ENCODE measurements around the gene IFI30. TPM values are rescaled to one million over a fixed set of nuclear protein-coding genes. Genes with fewer than 3 reads are reported as not detected.

IFI30 gene
- total and polyA plus RNA-seq, 7 donors = 9.1 to 412 (median 45.7) TPM

GRCh38 chr19:18170714-18171255 is 2.8 kb upstream of the IFI30 start:
- H3K4me1 ChIP-seq = peaks cover 0 to 20% (median 13%) of the 10 kb centered on the region in 4 donors
- intact Hi-C loops (cut with DNase I) = no loop called here
- TF ChIP-seq POLR2AphosphoS5 (IDR thresholded peaks at IDR 0.05) (peak in 3 of 4 donors; percentile 41 to 53 (median 51)), EP300 (IDR thresholded peaks at IDR 0.05) (no peak)

GRCh38 chr19:18171605-18172327 is 1.8 kb upstream of the IFI30 start:
- WGBS, 2 donors = 77 to 86% methylated on average over 8 of the region's 8 CpGs

More at GRCh38 chr19:18170714-18171255, 2.8 kb upstream of the IFI30 start:
- no peak overlapping the region for H3K4me3 ChIP-seq
- no peaks in the 10 kb centered on the region for H3K9me3 ChIP-seq
- H3K27ac ChIP-seq = peak overlapping the region; percentile 42 to 57 (median 54)
- 26 to 52% methylated on average over 16 of the region's 16 CpGs for WGBS, 2 donors
- peaks cover 15 to 41% (median 24%) of the 10 kb centered on the region in 4 donors for H3K36me3 ChIP-seq
- no peak for DNase-seq
- no peaks in the 10 kb centered on the region for H3K27me3 ChIP-seq

GRCh38 chr19:18172331-18173053 is 1.1 kb upstream of the IFI30 start:
- Histone ChIP-seq H3K36me3 (peaks cover 0 to 24% (median 8%) of the 10 kb centered on the region in 4 donors), H3K4me3 (no peak overlapping the region), H3K4me1 (peaks cover 0 to 20% (median 13%) of the 10 kb centered on the region in 4 donors), H3K9me3 (no peaks in the 10 kb centered on the region), H3K27ac (peak overlapping the region in 3 of 4 donors; percentile 55 to 75 (median 56)), H3K27me3 (no peaks in the 10 kb centered on the region)
- intact Hi-C loops (cut with DNase I) = no loop called here
- DNase-seq = no peak
- WGBS, 2 donors = 76 to 90% methylated on average over 7 of the region's 7 CpGs
- no peak for TF ChIP-seq EP300 (IDR thresholded peaks at IDR 0.05)
- no peak for TF ChIP-seq POLR2AphosphoS5 (IDR thresholded peaks at IDR 0.05)
- no peak for TF ChIP-seq POLR2A (IDR thresholded peaks at IDR 0.05)
- TF ChIP-seq CTCF (IDR thresholded peaks at IDR 0.05) = no peak

More at GRCh38 chr19:18171605-18172327, 1.8 kb upstream of the IFI30 start:
- H3K4me1 ChIP-seq = peaks cover 0 to 20% (median 13%) of the 10 kb centered on the region in 4 donors
- H3K27me3 ChIP-seq = no peaks in the 10 kb centered on the region
- H3K36me3 ChIP-seq = peaks cover 7 to 32% (median 15%) of the 10 kb centered on the region in 4 donors
- TF ChIP-seq EP300 (IDR thresholded peaks at IDR 0.05) (no peak), CTCF (IDR thresholded peaks at IDR 0.05) (no peak), POLR2A (IDR thresholded peaks at IDR 0.05) (no peak), POLR2AphosphoS5 (IDR thresholded peaks at IDR 0.05) (no peak)
- no peak for DNase-seq
- peak overlapping the region; percentile 42 to 57 (median 56) for H3K27ac ChIP-seq
- intact Hi-C loops (cut with DNase I) = no loop called here
- H3K9me3 ChIP-seq = no peaks in the 10 kb centered on the region
- no peak overlapping the region for H3K4me3 ChIP-seq

GRCh38 chr19:18173054-18173571 is 500 bp upstream of the IFI30 start:
- peak overlapping the region; percentile 3 to 75 (median 56) for H3K27ac ChIP-seq
- DNase-seq = peak; percentile 86
- H3K4me3 ChIP-seq = peak overlapping the region; percentile 49 to 80 (median 66)
- H3K36me3 ChIP-seq = peaks cover 0 to 18% (median 5%) of the 10 kb centered on the region in 4 donors
- intact Hi-C loops (cut with DNase I) = no loop called here
- peaks cover 0 to 20% (median 13%) of the 10 kb centered on the region in 4 donors for H3K4me1 ChIP-seq
- H3K9me3 ChIP-seq = no peaks in the 10 kb centered on the region
- WGBS, 2 donors = 44 to 62% methylated on average over 18 of the region's 18 CpGs
- peak in 1 of 4 donors; percentile 16 for TF ChIP-seq POLR2AphosphoS5 (IDR thresholded peaks at IDR 0.05)
- TF ChIP-seq EP300 (IDR thresholded peaks at IDR 0.05) = peak in 2 of 4 donors; percentile 12 to 36
- no peak for TF ChIP-seq CTCF (IDR thresholded peaks at IDR 0.05)
- no peaks in the 10 kb centered on the region for H3K27me3 ChIP-seq
